HG03097 (cell line): ENCODE measurements around the gene CTDP1.
"Not testable (repeated sequence)": the region's sequence is repeated elsewhere in the genome, so short reads cannot be mapped to it uniquely, and the experiment has no call there.

ENCODE experiments used
- ATAC-seq: cut with Tn5 transposase; IDR thresholded peaks from one replicate; pipeline ENCODE4 v1.9.1; 2021; ENCODE audit not compliant: unreplicated experiment, low FRiP score

Gene CTDP1

GRCh38 chr18:79736846-79737245, 57.2 kb downstream of the CTDP1 start:
- ATAC-seq = no peak

- no peak for ATAC-seq
Observed at GRCh38 chr18:79737426-79737825, 57.8 kb downstream of the CTDP1 start.

GRCh38 chr18:79738041-79738461, 58.4 kb downstream of the CTDP1 start:
- ATAC-seq = no peak

GRCh38 chr18:79738581-79739439, 59.2 kb downstream of the CTDP1 start:
- no peak for ATAC-seq

GRCh38 chr18:79739440-79739778, 59.8 kb downstream of the CTDP1 start:
- no peak for ATAC-seq

- not testable (repeated sequence) for ATAC-seq
Observed at GRCh38 chr18:79740047-79740446, 60.4 kb downstream of the CTDP1 start.

- ATAC-seq = no peak
Observed at GRCh38 chr18:79740521-79741361, 61.1 kb downstream of the CTDP1 start.

GRCh38 chr18:79741362-79741700, 61.7 kb downstream of the CTDP1 start:
- no peak for ATAC-seq

GRCh38 chr18:79742076-79742475, 62.5 kb downstream of the CTDP1 start:
- no peak for ATAC-seq

GRCh38 chr18:79744625-79745024, 65.0 kb downstream of the CTDP1 start:
- ATAC-seq = no peak

GRCh38 chr18:79746730-79747129, 67.1 kb downstream of the CTDP1 start:
- ATAC-seq = no peak

GRCh38 chr18:79747156-79747845, 67.7 kb downstream of the CTDP1 start:
- ATAC-seq = no peak

GRCh38 chr18:79748321-79749180, 68.9 kb downstream of the CTDP1 start:
- no peak for ATAC-seq

- ATAC-seq = no peak
Observed at GRCh38 chr18:79749251-79750191, 69.9 kb downstream of the CTDP1 start.

- ATAC-seq = no peak
Observed at GRCh38 chr18:79750980-79751571, 71.5 kb downstream of the CTDP1 start.

- not testable (repeated sequence) for ATAC-seq
Observed at GRCh38 chr18:79751918-79752578, 72.4 kb downstream of the CTDP1 start.

GRCh38 chr18:79752946-79753345, 73.3 kb downstream of the CTDP1 start:
- not testable (repeated sequence) for ATAC-seq

GRCh38 chr18:79753391-79753851, 73.8 kb downstream of the CTDP1 start:
- no peak for ATAC-seq
